ENCODE measurements around the gene MAEA.
A peak's percentile ranks its signal among the peaks of the same experiment; 100 is the strongest.

MAEA gene

GRCh38 chr4:1345903-1346780 is 56.5 kb downstream of the MAEA start:
- Histone ChIP-seq H3K9me3 (ENCODE audit: insufficient read depth, low read depth, low read length) (no peaks in the 10 kb centered on the region), H3K27ac (ENCODE audit: low read depth, low read length) (peak overlapping the region; percentile 81), H3K4me1 (ENCODE audit: insufficient read depth, low read length) (no peaks in the 10 kb centered on the region), H3K9ac (ENCODE audit: low read depth, low read length) (peak overlapping the region; percentile 81), H3K36me3 (ENCODE audit: insufficient read depth, low read length) (peaks cover 14% of the 10 kb centered on the region), H3K27me3 (ENCODE audit: insufficient read depth, low read length) (no peaks in the 10 kb centered on the region), H3K4me3 (ENCODE audit: low read length) (peak overlapping the region; percentile 87)
- under 1% methylated on average over 76 of the region's 76 CpGs for WGBS

- no peaks in the 10 kb centered on the region for H3K27me3 ChIP-seq (ENCODE audit: insufficient read depth, low read length)
- peaks cover 11% of the 10 kb centered on the region for H3K36me3 ChIP-seq (ENCODE audit: insufficient read depth, low read length)
- peak within 1 kb of the TSS; percentile 87 for H3K4me3 ChIP-seq (ENCODE audit: low read length)
- WGBS, result under 1% methylated on average over 76 of the region's 76 CpGs
- H3K9ac ChIP-seq (ENCODE audit: low read depth, low read length), result peak within 1 kb of the TSS; percentile 81
- no peaks in the 10 kb centered on the region for H3K4me1 ChIP-seq (ENCODE audit: insufficient read depth, low read length)
- H3K27ac ChIP-seq (ENCODE audit: low read depth, low read length), result peak within 1 kb of the TSS; percentile 81
- no peaks in the 10 kb centered on the region for H3K9me3 ChIP-seq (ENCODE audit: insufficient read depth, low read depth, low read length)
Measured at GRCh38 chr4:1346781-1347409, 57.2 kb downstream of the MAEA start, which contains the start of gene UVSSA. TSS of gene UVSSA (plus strand) at chr4:1347208. CDS start at chr4:1348092, 884 bp downstream.

DNA sequence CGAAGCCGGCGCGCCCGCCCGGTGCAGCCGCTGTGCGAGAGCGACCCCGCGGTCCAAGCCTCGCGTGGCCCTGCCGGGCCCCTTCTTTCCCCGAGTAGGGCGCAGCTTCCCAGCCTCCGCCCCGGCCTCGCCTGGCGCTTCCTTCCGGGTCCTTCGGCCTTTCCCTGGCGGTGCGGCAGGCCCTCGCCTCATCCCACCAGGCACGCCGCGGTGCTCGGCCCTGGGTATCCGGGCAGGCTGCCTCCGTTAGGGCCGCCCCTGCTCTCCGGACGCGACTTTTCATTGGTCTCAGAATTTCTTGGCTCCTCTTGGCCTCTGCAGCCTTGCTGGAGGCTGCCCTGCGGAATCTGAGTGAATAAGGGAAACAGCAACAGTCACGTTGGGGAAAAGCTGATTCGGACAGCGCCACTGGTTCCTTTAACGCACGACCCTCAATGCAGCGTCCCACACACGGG is 57.7 kb downstream of the MAEA start:
- WGBS, result under 1% methylated on average over 43 of the region's 43 CpGs
- Histone ChIP-seq H3K4me3 (ENCODE audit: low read length) (peak overlapping the region; percentile 81), H3K9ac (ENCODE audit: low read depth, low read length) (peak overlapping the region; percentile 69), H3K27me3 (ENCODE audit: insufficient read depth, low read length) (no peaks in the 10 kb centered on the region), H3K27ac (ENCODE audit: low read depth, low read length) (peak overlapping the region; percentile 78), H3K36me3 (ENCODE audit: insufficient read depth, low read length) (peaks cover 14% of the 10 kb centered on the region), H3K4me1 (ENCODE audit: insufficient read depth, low read length) (no peaks in the 10 kb centered on the region), H3K9me3 (ENCODE audit: insufficient read depth, low read depth, low read length) (no peaks in the 10 kb centered on the region)

DNA sequence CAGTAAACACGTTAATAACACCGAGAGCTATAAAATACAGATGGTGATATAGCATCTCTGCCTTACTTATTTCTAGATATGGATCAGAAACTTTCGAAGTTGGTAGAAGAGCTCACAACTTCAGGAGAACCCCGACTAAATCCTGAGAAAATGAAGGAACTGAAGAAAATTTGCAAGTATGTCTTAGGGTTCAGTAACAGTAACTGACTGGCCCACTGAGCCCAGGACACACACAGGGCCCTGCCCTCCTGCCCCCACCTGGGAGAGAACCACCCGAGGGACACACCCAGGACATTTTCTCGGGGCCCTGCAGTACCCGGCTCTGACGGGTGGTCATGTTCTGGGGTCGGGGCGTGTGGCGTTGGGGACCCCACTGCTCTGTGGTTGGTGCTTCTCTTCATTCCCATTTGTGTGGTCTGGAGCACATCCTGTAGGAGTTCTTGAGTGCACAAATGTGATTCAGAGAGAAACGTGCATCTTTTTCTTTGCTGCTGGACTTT is 58.4 kb downstream of the MAEA start:
- Histone ChIP-seq H3K9me3 (ENCODE audit: insufficient read depth, low read depth, low read length) (no peaks in the 10 kb centered on the region), H3K9ac (ENCODE audit: low read depth, low read length) (peak overlapping the region; percentile 69), H3K36me3 (ENCODE audit: insufficient read depth, low read length) (peaks cover 20% of the 10 kb centered on the region), H3K27me3 (ENCODE audit: insufficient read depth, low read length) (no peaks in the 10 kb centered on the region), H3K4me1 (ENCODE audit: insufficient read depth, low read length) (no peaks in the 10 kb centered on the region), H3K27ac (ENCODE audit: low read depth, low read length) (peak overlapping the region; percentile 78; the same call in 1 of the 2 replicates), H3K4me3 (ENCODE audit: low read length) (peak overlapping the region; percentile 81)
- WGBS, result 87% methylated on average over 11 of the region's 12 CpGs

- Histone ChIP-seq H3K9me3 (ENCODE audit: insufficient read depth, low read depth, low read length) (no peaks in the 10 kb centered on the region), H3K36me3 (ENCODE audit: insufficient read depth, low read length) (peaks cover 21% of the 10 kb centered on the region), H3K27ac (ENCODE audit: low read depth, low read length) (no peak overlapping the region), H3K4me3 (ENCODE audit: low read length) (no peak overlapping the region), H3K27me3 (ENCODE audit: insufficient read depth, low read length) (no peaks in the 10 kb centered on the region), H3K4me1 (ENCODE audit: insufficient read depth, low read length) (no peaks in the 10 kb centered on the region), H3K9ac (ENCODE audit: low read depth, low read length) (no peak overlapping the region)
- WGBS, result 96% methylated on average over 25 of the region's 25 CpGs
Measured at GRCh38 chr4:1348746-1349145, 59.1 kb downstream of the MAEA start.

DNA sequence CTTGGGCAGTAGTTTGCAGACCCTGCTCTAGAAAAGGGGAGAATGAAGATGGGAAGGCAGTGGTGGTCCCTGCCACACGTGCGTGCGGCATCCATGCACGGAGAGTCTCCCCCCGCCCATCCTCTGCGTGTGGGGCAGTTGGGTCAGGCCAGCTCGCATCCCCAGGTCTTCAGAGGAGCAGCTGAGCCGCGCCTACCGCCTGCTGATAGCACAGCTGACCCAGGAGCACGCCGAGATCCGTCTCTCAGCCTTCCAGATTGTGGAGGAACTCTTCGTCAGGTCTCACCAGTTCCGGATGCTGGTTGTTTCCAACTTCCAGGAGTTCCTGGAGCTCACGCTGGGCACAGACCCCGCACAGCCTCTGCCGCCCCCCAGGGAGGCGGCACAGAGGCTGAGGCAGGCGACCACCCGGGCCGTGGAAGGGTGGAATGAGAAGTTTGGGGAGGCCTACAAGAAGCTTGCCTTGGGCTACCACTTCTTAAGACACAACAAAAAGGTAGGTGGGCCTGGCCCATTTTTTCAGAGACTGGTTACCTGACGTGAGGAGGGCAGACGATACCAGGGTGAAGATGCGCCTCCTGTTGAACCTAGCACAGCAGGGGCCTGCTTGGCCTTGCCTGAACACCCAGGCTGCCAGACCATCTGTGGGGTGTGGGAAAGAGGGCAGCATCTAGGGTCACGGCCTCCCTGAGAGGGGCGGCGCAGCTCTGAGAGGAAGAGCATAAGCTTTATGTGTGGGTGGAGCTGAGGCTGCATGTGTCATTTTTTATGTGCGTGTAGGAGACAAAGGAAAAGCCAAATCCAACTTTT is 59.9 kb downstream of the MAEA start:
- no peaks in the 10 kb centered on the region for H3K9me3 ChIP-seq (ENCODE audit: insufficient read depth, low read depth, low read length)
- H3K9ac ChIP-seq (ENCODE audit: low read depth, low read length), result no peak overlapping the region
- peaks cover 21% of the 10 kb centered on the region for H3K36me3 ChIP-seq (ENCODE audit: insufficient read depth, low read length)

DNA sequence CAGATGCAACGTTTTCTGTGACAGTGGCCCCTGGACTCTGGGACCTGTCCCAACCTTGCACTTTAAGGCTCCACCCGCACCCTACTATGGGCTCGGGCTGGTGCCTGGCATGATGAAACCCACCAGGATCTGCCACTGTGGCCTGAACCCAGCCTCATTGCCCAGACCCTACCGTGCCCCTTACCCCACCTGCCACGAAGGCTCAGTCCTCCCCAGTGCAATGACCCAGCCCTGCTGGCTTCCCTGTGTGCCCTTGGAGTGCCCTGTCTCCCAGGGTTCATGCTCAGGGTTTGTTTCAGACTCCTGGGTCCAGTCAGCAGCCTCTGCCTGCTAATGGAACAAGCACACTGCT is 60.5 kb downstream of the MAEA start:
- WGBS, result 93% methylated on average over 5 of the region's 5 CpGs
- H3K27me3 ChIP-seq (ENCODE audit: insufficient read depth, low read length), result no peaks in the 10 kb centered on the region
- peaks cover 23% of the 10 kb centered on the region for H3K36me3 ChIP-seq (ENCODE audit: insufficient read depth, low read length)
- no peaks in the 10 kb centered on the region for H3K9me3 ChIP-seq (ENCODE audit: insufficient read depth, low read depth, low read length)
- no peak overlapping the region for H3K27ac ChIP-seq (ENCODE audit: low read depth, low read length)
- H3K4me3 ChIP-seq (ENCODE audit: low read length), result no peak overlapping the region
- H3K4me1 ChIP-seq (ENCODE audit: insufficient read depth, low read length), result no peaks in the 10 kb centered on the region
- H3K9ac ChIP-seq (ENCODE audit: low read depth, low read length), result no peak overlapping the region

More for the DNA sequence above, 59.9 kb downstream of the MAEA start:
- no peak overlapping the region for H3K4me3 ChIP-seq (ENCODE audit: low read length)
- WGBS, result 96% methylated on average over 29 of the region's 29 CpGs
- no peak overlapping the region for H3K27ac ChIP-seq (ENCODE audit: low read depth, low read length)
- no peaks in the 10 kb centered on the region for H3K4me1 ChIP-seq (ENCODE audit: insufficient read depth, low read length)
- no peaks in the 10 kb centered on the region for H3K27me3 ChIP-seq (ENCODE audit: insufficient read depth, low read length)

GRCh38 chr4:1351854-1352566 is 62.3 kb downstream of the MAEA start:
- Histone ChIP-seq H3K36me3 (ENCODE audit: insufficient read depth, low read length) (peaks cover 27% of the 10 kb centered on the region), H3K9ac (ENCODE audit: low read depth, low read length) (no peak overlapping the region), H3K27me3 (ENCODE audit: insufficient read depth, low read length) (no peaks in the 10 kb centered on the region), H3K9me3 (ENCODE audit: insufficient read depth, low read depth, low read length) (no peaks in the 10 kb centered on the region), H3K27ac (ENCODE audit: low read depth, low read length) (no peak overlapping the region), H3K4me3 (ENCODE audit: low read length) (no peak overlapping the region), H3K4me1 (ENCODE audit: insufficient read depth, low read length) (no peaks in the 10 kb centered on the region)
- 52% methylated on average over 24 of the region's 24 CpGs for WGBS

- Histone ChIP-seq H3K4me1 (ENCODE audit: insufficient read depth, low read length) (no peaks in the 10 kb centered on the region), H3K4me3 (ENCODE audit: low read length) (no peak overlapping the region), H3K9ac (ENCODE audit: low read depth, low read length) (no peak overlapping the region), H3K9me3 (ENCODE audit: insufficient read depth, low read depth, low read length) (no peaks in the 10 kb centered on the region), H3K27me3 (ENCODE audit: insufficient read depth, low read length) (no peaks in the 10 kb centered on the region), H3K27ac (ENCODE audit: low read depth, low read length) (no peak overlapping the region), H3K36me3 (ENCODE audit: insufficient read depth, low read length) (peaks cover 27% of the 10 kb centered on the region)
- 93% methylated on average over 12 of the region's 12 CpGs for WGBS
Measured at GRCh38 chr4:1352567-1352900, 62.8 kb downstream of the MAEA start.

- Histone ChIP-seq H3K9me3 (ENCODE audit: insufficient read depth, low read depth, low read length) (no peaks in the 10 kb centered on the region), H3K27ac (ENCODE audit: low read depth, low read length) (no peak overlapping the region), H3K4me1 (ENCODE audit: insufficient read depth, low read length) (no peaks in the 10 kb centered on the region), H3K4me3 (ENCODE audit: low read length) (no peak overlapping the region), H3K36me3 (ENCODE audit: insufficient read depth, low read length) (peaks cover 30% of the 10 kb centered on the region), H3K9ac (ENCODE audit: low read depth, low read length) (no peak overlapping the region), H3K27me3 (ENCODE audit: insufficient read depth, low read length) (no peaks in the 10 kb centered on the region)
- WGBS, result 95% methylated on average over 29 of the region's 30 CpGs
Measured at GRCh38 chr4:1353186-1354055, 63.7 kb downstream of the MAEA start.

Measured in HUES64 (cell line).